Tibial artery (tissue), 4 donors: Measurements from ENCODE around the gene CRAT.

Experiments
- DNase-seq, 2 donors: peaks; one replicate each; pipeline ENCODE4 v3.0.0-alpha.2; 2019
- H3K27ac ChIP-seq, 2 donors: fragments of 200-600 bp; sonication (generic) in 1 of 2; 1 replicate in 1 of 2; 2 replicates in 1 of 2; pipeline ENCODE4 v1.5.1; 2018 to 2019; ENCODE audit warnings: mild to moderate bottlenecking in 1 of 2
- H3K27me3 ChIP-seq, 2 donors: fragments of 200-600 bp; sonication (generic) in 1 of 2; one replicate each; pipeline versions ENCODE4 v1.5.1 to v1.6.0; 2016 to 2019
- H3K36me3 ChIP-seq, 3 donors: fragments of 200-600 bp; sonication (generic) in 2 of 3; one replicate each; pipeline ENCODE4 v1.5.1; 2016 to 2019; ENCODE audit warnings: mild to moderate bottlenecking in 2 of 3
- H3K4me1 ChIP-seq, 4 donors: fragments of 200-600 bp; sonication (generic) in 2 of 4; 1 replicate in 3 of 4; 2 replicates in 1 of 4; pipeline ENCODE4 v1.5.1; 2016 to 2019
- H3K4me3 ChIP-seq, 2 donors: fragments of 200-600 bp; sonication (generic) in 1 of 2; 1 replicate in 1 of 2; 2 replicates in 1 of 2; pipeline ENCODE4 v1.5.1; 2018 to 2019; ENCODE audit warnings: mild to moderate bottlenecking in 2 of 2
- H3K9me3 ChIP-seq, 3 donors: fragments of 200-600 bp; sonication (generic) in 1 of 3; one replicate each; pipeline ENCODE4 v1.5.1; 2016 to 2019
- intact Hi-C: fragments of 100-400 bp; cut with DNase I; formaldehyde crosslinking; loops from one replicate; pipeline ENCODE4 v1.15.0; 2023; ENCODE audit warnings: low total_unique reads
- TF ChIP-seq, protein P1 (sequence below), 2 experiments: fragments of 200-600 bp in 1 of 2; fragments of 450-650 bp in 1 of 2; IDR thresholded peaks; one replicate each; pipeline ENCODE4 v1.5.1; 2017 to 2019; ENCODE audit warnings: antibody characterized with exemption in 2 of 2, mild to moderate bottlenecking in 1 of 2, moderate library complexity in 1 of 2

Gene CRAT

DNA sequence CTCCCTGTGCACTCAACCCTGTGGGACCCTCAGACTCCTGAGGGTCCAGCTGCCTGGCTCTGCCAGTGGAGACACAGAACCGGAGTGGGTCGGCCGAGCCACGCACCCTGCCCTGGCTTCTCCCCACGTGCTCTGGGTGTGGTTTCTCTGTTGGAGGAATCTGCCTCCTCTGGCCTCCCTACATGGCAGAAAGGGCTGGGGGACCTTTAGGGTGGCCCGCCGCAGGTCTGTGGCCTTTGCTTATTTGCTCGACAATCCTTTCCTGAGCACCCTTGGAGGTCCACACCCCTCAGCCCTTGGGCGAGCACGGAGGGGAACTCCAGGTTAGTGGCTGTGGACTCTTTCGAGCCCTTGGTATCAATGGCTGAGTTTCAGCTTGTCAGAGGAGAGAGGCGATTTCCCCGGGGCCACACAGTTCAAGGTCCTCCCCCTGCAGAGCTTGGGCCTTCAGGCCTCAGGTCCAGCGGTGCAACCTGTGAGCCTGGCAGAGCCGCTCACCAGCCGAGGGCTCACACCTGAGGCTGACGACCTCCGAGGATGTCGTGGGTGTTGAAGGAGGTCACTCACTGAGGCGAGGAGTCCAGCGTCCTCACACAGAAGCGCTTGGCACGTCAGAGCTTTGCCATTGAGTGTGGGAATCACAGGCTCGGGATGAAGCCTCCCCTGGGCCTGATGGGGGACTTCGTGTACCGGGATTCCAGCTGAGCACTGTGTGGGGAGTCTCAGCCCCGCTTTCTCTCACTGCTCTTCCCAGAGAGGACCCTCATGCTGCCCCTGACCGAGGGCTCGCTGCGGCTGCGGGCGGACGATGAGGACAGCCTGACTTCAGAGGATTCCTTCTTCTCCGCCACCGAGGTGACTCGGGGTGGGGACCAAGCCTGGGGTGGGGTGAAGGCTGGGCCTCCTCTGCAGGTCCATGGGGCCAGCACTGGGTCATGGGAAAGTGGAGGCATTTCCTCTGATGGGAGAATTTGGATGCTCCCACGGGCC lies 50.5 kb downstream of the CRAT start:
- no peak overlapping the region for H3K27ac ChIP-seq
- H3K27me3 ChIP-seq = no peaks in the 10 kb centered on the region
- no peaks in the 10 kb centered on the region for H3K4me1 ChIP-seq
- peaks cover 62 to 83% (median 66%) of the 10 kb centered on the region in 3 donors for H3K36me3 ChIP-seq
- H3K9me3 ChIP-seq = no peaks in the 10 kb centered on the region
- no peak overlapping the region for H3K4me3 ChIP-seq
- intact Hi-C loops = no loop called here
- no peak for DNase-seq
- TF ChIP-seq, protein P1, sequence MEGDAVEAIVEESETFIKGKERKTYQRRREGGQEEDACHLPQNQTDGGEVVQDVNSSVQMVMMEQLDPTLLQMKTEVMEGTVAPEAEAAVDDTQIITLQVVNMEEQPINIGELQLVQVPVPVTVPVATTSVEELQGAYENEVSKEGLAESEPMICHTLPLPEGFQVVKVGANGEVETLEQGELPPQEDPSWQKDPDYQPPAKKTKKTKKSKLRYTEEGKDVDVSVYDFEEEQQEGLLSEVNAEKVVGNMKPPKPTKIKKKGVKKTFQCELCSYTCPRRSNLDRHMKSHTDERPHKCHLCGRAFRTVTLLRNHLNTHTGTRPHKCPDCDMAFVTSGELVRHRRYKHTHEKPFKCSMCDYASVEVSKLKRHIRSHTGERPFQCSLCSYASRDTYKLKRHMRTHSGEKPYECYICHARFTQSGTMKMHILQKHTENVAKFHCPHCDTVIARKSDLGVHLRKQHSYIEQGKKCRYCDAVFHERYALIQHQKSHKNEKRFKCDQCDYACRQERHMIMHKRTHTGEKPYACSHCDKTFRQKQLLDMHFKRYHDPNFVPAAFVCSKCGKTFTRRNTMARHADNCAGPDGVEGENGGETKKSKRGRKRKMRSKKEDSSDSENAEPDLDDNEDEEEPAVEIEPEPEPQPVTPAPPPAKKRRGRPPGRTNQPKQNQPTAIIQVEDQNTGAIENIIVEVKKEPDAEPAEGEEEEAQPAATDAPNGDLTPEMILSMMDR (IDR thresholded peaks at IDR 0.05) = no peak

DNA sequence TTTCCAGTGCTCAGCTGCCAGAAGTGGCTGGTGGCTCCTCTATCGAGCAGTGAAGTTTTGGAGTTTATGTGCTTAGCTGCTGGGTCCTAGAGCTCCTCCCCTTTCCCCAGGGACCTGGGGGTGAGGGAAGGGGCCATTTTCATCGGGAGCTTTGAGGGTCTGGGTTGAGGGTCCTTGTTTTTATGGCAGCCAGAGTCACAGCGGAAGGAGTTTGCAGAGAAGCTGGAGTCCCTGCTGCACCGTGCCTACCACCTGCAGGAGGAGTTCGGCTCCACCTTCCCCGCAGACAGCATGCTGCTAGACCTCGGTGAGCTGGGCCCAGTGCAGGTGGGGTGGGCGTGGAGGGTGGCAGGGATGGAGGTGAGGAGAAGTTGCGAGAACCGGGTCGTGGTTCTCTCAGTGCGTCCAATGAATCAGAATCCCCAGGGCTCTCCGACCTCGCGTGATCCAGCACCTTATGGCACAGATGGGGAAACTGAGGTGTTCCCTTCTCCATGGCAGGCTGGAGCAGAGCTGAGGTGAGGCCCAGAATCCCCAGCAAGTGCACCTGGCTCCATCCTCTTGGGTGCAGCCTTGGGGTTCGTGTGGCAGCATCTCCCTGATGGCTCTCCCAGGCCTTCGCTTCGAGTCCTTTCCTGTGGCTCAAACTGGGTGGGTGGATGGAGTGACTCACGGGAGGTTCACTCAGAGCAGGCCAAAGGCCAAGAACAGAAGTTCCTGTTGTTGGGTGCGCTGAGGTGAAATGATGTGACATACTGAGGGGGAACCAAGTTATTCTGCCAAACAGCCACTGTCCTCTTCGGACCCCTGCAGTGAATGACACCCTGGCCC lies 51.4 kb downstream of the CRAT start:
- H3K4me1 ChIP-seq = no peaks in the 10 kb centered on the region
- TF ChIP-seq, protein P1 (IDR thresholded peaks at IDR 0.05) = no peak
- intact Hi-C loops = no loop called here
- no peaks in the 10 kb centered on the region for H3K27me3 ChIP-seq
- H3K36me3 ChIP-seq = peaks cover 62 to 81% (median 67%) of the 10 kb centered on the region in 3 donors
- no peaks in the 10 kb centered on the region for H3K9me3 ChIP-seq
- no peak overlapping the region for H3K27ac ChIP-seq
- H3K4me3 ChIP-seq = no peak overlapping the region
- DNase-seq = no peak

DNA sequence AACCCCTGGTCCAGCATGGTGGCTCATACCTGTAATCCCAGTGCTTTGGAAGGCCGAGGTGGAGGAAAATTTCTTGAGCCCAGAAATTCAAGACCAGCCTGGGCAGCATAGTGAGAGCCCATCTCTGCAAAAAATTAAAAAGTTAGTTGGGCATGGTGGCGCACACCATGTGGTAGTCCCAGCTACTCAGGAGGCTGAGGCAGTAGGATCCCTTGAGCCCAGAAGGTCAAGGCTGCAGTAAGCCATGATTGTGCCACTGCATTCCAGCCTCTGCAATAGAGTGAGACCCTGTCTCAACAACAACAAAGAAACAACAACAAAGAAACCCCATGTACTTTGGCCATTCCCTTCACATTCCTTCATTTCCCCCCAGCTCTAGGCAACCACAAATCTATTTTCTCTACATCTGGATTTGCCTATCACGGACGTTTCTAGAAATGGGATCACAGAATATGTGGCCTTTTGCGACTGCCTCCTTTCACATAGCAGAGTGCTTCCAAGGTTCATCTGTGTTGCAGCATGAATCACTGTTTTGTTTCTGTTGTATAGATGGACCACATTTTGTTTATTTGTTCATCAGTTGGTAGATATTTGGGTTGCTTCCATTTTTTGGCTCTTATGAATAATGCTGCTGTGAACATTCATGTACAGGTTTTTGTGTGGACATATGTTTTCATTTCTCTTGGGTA lies 56.3 kb downstream of the CRAT start:
- DNase-seq = no peak
- no peak overlapping the region for H3K27ac ChIP-seq
- H3K4me3 ChIP-seq = no peak overlapping the region
- H3K27me3 ChIP-seq = no peaks in the 10 kb centered on the region
- no peaks in the 10 kb centered on the region for H3K4me1 ChIP-seq
- H3K9me3 ChIP-seq = no peaks in the 10 kb centered on the region
- H3K36me3 ChIP-seq = peaks cover 38 to 75% (median 61%) of the 10 kb centered on the region in 3 donors
- TF ChIP-seq, protein P1 (IDR thresholded peaks at IDR 0.05) = no peak
- intact Hi-C loops = no loop called here

DNA sequence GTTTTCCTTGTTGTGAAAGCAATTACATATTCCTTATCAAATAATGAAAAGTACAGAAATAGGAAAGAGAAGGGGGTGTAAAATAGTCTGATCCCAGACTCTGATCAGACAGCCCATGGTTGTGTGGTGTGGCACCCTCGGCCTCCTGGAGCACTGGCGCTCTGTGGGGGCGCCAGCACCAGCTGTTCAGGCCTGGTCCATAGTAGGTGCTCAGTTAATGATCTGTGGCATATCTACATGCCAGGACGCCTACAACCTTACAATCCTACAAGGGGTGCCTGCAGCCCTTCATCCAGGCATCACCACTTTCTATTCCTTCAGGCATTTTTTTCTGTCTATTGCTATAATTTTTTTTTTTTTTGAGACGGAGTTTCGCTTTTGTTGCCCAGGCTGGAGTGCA lies 57.6 kb downstream of the CRAT start:
- Histone ChIP-seq H3K27ac (no peak overlapping the region), H3K27me3 (no peaks in the 10 kb centered on the region), H3K36me3 (peaks cover 44 to 79% (median 69%) of the 10 kb centered on the region in 3 donors), H3K4me1 (no peaks in the 10 kb centered on the region), H3K9me3 (no peaks in the 10 kb centered on the region), H3K4me3 (no peak overlapping the region)
- intact Hi-C loops = no loop called here
- no peak for DNase-seq
- TF ChIP-seq, protein P1 (IDR thresholded peaks at IDR 0.05) = no peak

DNA sequence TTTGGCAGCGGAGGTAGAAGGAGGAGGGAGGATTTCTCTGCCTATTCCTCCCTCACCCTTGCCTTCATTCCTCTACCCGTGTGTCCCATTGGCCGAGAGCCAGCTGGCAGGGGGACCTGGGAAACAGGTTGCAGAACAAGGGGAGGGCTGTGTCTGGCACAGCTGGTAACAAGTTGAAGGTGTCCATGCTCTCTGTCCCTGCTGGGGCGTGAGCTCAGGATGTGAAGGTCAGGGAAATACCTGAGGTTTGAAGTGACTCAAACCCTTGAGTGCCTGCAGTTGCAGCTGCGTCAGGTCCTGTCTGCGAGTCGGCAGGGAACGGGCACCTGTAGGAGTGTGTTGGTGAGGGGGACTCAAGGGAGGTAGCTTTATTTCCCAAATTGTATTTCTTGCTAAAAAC lies 58.0 kb downstream of the CRAT start:
- TF ChIP-seq, protein P1 (IDR thresholded peaks at IDR 0.05) = no peak
- no peaks in the 10 kb centered on the region for H3K9me3 ChIP-seq
- no peak for DNase-seq

More for the DNA sequence above, 58.0 kb downstream of the CRAT start:
- Histone ChIP-seq H3K36me3 (peaks cover 47 to 79% (median 74%) of the 10 kb centered on the region in 3 donors), H3K27me3 (no peaks in the 10 kb centered on the region), H3K4me3 (no peak overlapping the region), H3K4me1 (no peaks in the 10 kb centered on the region), H3K27ac (no peak overlapping the region)
- intact Hi-C loops = no loop called here
